ENCODE results near the gene ZNF805. TPM values are rescaled to one million over a fixed set of nuclear protein-coding genes. Genes with fewer than 3 reads are reported as not detected.

The ZNF805 gene
- total RNA-seq, 2 experiments from 2014 or later, result 33.1 to 33.7 TPM

GRCh38 chr19:57233207-57233606 lies 7.2 kb upstream of the ZNF805 start:
- H3K27me3 ChIP-seq (ENCODE audit: control insufficient read depth in 1 of 2, insufficient read depth in 2 of 2, low read length in 2 of 2), result no peaks in the 10 kb centered on the region
- no peak for ATAC-seq (ENCODE audit: poor library complexity)
- no peaks in the 10 kb centered on the region for H3K36me3 ChIP-seq (ENCODE audit: insufficient read depth, low read length)
- H3K27ac ChIP-seq (ENCODE audit: low read depth in 1 of 2, low read length in 2 of 2), result no peak overlapping the region
- TF ChIP-seq, protein P1, sequence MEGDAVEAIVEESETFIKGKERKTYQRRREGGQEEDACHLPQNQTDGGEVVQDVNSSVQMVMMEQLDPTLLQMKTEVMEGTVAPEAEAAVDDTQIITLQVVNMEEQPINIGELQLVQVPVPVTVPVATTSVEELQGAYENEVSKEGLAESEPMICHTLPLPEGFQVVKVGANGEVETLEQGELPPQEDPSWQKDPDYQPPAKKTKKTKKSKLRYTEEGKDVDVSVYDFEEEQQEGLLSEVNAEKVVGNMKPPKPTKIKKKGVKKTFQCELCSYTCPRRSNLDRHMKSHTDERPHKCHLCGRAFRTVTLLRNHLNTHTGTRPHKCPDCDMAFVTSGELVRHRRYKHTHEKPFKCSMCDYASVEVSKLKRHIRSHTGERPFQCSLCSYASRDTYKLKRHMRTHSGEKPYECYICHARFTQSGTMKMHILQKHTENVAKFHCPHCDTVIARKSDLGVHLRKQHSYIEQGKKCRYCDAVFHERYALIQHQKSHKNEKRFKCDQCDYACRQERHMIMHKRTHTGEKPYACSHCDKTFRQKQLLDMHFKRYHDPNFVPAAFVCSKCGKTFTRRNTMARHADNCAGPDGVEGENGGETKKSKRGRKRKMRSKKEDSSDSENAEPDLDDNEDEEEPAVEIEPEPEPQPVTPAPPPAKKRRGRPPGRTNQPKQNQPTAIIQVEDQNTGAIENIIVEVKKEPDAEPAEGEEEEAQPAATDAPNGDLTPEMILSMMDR (IDR thresholded peaks at IDR 0.05), result no peak
- DNase-seq, result no peak
- H3K4me3 Mint-ChIP-seq, result no peak overlapping the region
- H3K4me1 ChIP-seq (ENCODE audit: insufficient read depth, low read length), result no peaks in the 10 kb centered on the region
- no peaks in the 10 kb centered on the region for H3K4me1 Mint-ChIP-seq (ENCODE audit: low read depth)
- H3K9me3 ChIP-seq (ENCODE audit: control insufficient read depth in 1 of 2, insufficient read depth in 1 of 2, low read length in 2 of 2), result peaks cover 0 to 20% of the 10 kb centered on the region in 2 experiments
- no peak overlapping the region for H3K4me3 ChIP-seq (ENCODE audit: low read length)
- H3K27me3 Mint-ChIP-seq, result peaks cover 10% of the 10 kb centered on the region
- intact Hi-C loops (cut with DNase I, micrococcal nuclease), result no loop called here
- H3K9me3 Mint-ChIP-seq, result peaks cover 2% of the 10 kb centered on the region
- ChIA-PET CTCF (no interaction called here), POLR2A (no interaction called here)
- peaks cover 3% of the 10 kb centered on the region for H3K36me3 Mint-ChIP-seq (ENCODE audit: low read depth)
- no peak overlapping the region for H3K27ac Mint-ChIP-seq

- POLR2A ChIA-PET, result interaction anchor here (0.5 to 1.6 kb wide), 7 partner anchors 40 to 1065 kb away, joined by 3 to 7 read pairs (median 3); partner anchors contain the start of genes ZNF264, ZNF304, ZNF460 and ZNF543
- H3K27ac ChIP-seq (ENCODE audit: low read depth in 1 of 2, low read length in 2 of 2), result peak overlapping the region; percentile 89 to 96
- TF ChIP-seq, protein P1 (IDR thresholded peaks at IDR 0.05), result no peak
- Mint-ChIP-seq H3K27ac (peak overlapping the region; percentile 92), H3K4me1 (ENCODE audit: low read depth) (peaks cover 40% of the 10 kb centered on the region), H3K4me3 (peak overlapping the region; percentile 93), H3K9me3 (peaks cover 2% of the 10 kb centered on the region), H3K27me3 (no peaks in the 10 kb centered on the region), H3K36me3 (ENCODE audit: low read depth) (peaks cover 49% of the 10 kb centered on the region)
- peaks cover 13% of the 10 kb centered on the region for H3K36me3 ChIP-seq (ENCODE audit: insufficient read depth, low read length)
- ATAC-seq (ENCODE audit: poor library complexity) (no peak), DNase-seq (no peak)
- H3K27me3 ChIP-seq (ENCODE audit: control insufficient read depth in 1 of 2, insufficient read depth in 2 of 2, low read length in 2 of 2), result no peaks in the 10 kb centered on the region
- peak overlapping the region; percentile 89 for H3K4me3 ChIP-seq (ENCODE audit: low read length)
- H3K4me1 ChIP-seq (ENCODE audit: insufficient read depth, low read length), result peaks cover 30% of the 10 kb centered on the region
- intact Hi-C loops (cut with DNase I, micrococcal nuclease), result loop anchor here (1.0 to 5.0 kb wide), 9 partner anchors 40 to 195 kb away; partner anchors contain the start of genes TRAPPC2B (in 2 of the 2), ZNF264 (in 2 of the 2), ZNF304 (in 2 of the 2) and ZNF460 (in 2 of the 2)
- CTCF ChIA-PET, result no interaction called here
- no peaks in the 10 kb centered on the region for H3K9me3 ChIP-seq (ENCODE audit: control insufficient read depth in 1 of 2, insufficient read depth in 1 of 2, low read length in 2 of 2)
These were observed 486 bp upstream of the ZNF805 start for GRCh38 chr19:57239982-57240310.

- no peaks in the 10 kb centered on the region for H3K27me3 ChIP-seq (ENCODE audit: control insufficient read depth in 1 of 2, insufficient read depth in 2 of 2, low read length in 2 of 2)
- ATAC-seq (ENCODE audit: poor library complexity) (no peak), DNase-seq (peak in 1 of 14 experiments; percentile 2)
- H3K36me3 Mint-ChIP-seq (ENCODE audit: low read depth), result peaks cover 61% of the 10 kb centered on the region
- ChIA-PET CTCF (no interaction called here), POLR2A (interaction anchor here (0.6 to 1.5 kb wide), 4 partner anchors 39 to 1302 kb away, joined by 3 read pairs; partner anchors contain the start of genes ZNF460, ZNF543 and ZNF606)
- no peaks in the 10 kb centered on the region for H3K27me3 Mint-ChIP-seq
- TF ChIP-seq, protein P1 (IDR thresholded peaks at IDR 0.05), result no peak
- peaks cover 2% of the 10 kb centered on the region for H3K9me3 Mint-ChIP-seq
- intact Hi-C loops (cut with DNase I, micrococcal nuclease), result loop anchor here (2.0 to 5.0 kb wide), 4 partner anchors 50 to 194 kb away; partner anchors contain the start of genes ZNF304 (in 2 of the 2), ZNF264 (in 1 of the 2) and ZNF749 (in 1 of the 2)
- H3K27ac ChIP-seq (ENCODE audit: low read depth in 1 of 2, low read length in 2 of 2), result peak overlapping the region; percentile 89 to 96
- H3K27ac Mint-ChIP-seq, result peak overlapping the region; percentile 92
- H3K9me3 ChIP-seq (ENCODE audit: control insufficient read depth in 1 of 2, insufficient read depth in 1 of 2, low read length in 2 of 2), result no peaks in the 10 kb centered on the region
- peaks cover 21% of the 10 kb centered on the region for H3K36me3 ChIP-seq (ENCODE audit: insufficient read depth, low read length)
- peaks cover 40% of the 10 kb centered on the region for H3K4me1 Mint-ChIP-seq (ENCODE audit: low read depth)
- peak overlapping the region; percentile 93 for H3K4me3 Mint-ChIP-seq
- peak overlapping the region; percentile 89 for H3K4me3 ChIP-seq (ENCODE audit: low read length)
- peaks cover 32% of the 10 kb centered on the region for H3K4me1 ChIP-seq (ENCODE audit: insufficient read depth, low read length)
These were observed 744 bp downstream of the ZNF805 start for GRCh38 chr19:57241176-57241575.

All from CD4-positive, alpha-beta T cell (primary cell).